SU-DHL-6 (cell line): Measurements from ENCODE around the gene FBN3.

Experiments
- H2AFZ ChIP-seq: fragments of 200-600 bp; sonication (generic); 2 replicates; pipeline ENCODE4 v1.6.1; 2014; ENCODE audit warnings: low read depth, mild to moderate bottlenecking, moderate library complexity, mixed read lengths, antibody characterized with exemption, low read length; ENCODE audit not compliant: severe bottlenecking
- H3F3A ChIP-seq: fragments of 200-600 bp; shearing (Covaris generic); 2 replicates; pipeline ENCODE4 v1.6.0; 2016; ENCODE audit warnings: antibody characterized with exemption, mild to moderate bottlenecking; ENCODE audit not compliant: insufficient read depth
- H3K27ac ChIP-seq: fragments of 200-600 bp; sonication (generic); 2 replicates; pipeline ENCODE4 v1.5.1; 2016; ENCODE audit warnings: low read depth, mild to moderate bottlenecking, low read length, moderate library complexity, mixed read lengths
- H3K27me3 ChIP-seq: fragments of 200-600 bp; sonication (generic), shearing (Covaris generic); 2 replicates; pipeline ENCODE4 v1.6.0; 2014; ENCODE audit warnings: mild to moderate bottlenecking, low read length
- H3K36me3 ChIP-seq: fragments of 200-600 bp; sonication (generic); 2 replicates; pipeline ENCODE4 v1.6.1; 2014; ENCODE audit warnings: mild to moderate bottlenecking, low read length, mixed read lengths
- H3K4me2 ChIP-seq: fragments of 300-600, 200-600 bp; shearing (Covaris generic), sonication (generic); 2 replicates; pipeline ENCODE4 v1.6.0; 2014; ENCODE audit warnings: low read length, low read depth, mild to moderate bottlenecking; ENCODE audit not compliant: poor library complexity, severe bottlenecking
- H3K4me3 ChIP-seq: fragments of 200-600 bp; sonication (generic); 2 replicates; pipeline ENCODE4 v1.5.1; 2014; ENCODE audit warnings: antibody characterized with exemption, low read length, mild to moderate bottlenecking, mixed read lengths; ENCODE audit not compliant: insufficient read depth, poor library complexity, severe bottlenecking
- H3K79me2 ChIP-seq: fragments of 200-600 bp; sonication (generic); 2 replicates; pipeline ENCODE4 v1.6.1; 2014; ENCODE audit warnings: mild to moderate bottlenecking, low read length, moderate library complexity; ENCODE audit not compliant: insufficient read depth
- H3K9ac ChIP-seq: fragments of 200-600 bp; sonication (generic); 2 replicates; pipeline ENCODE4 v1.7.0; 2014; ENCODE audit warnings: mild to moderate bottlenecking, low read length
- H3K9me2 ChIP-seq: fragments of 200-600 bp; sonication (generic); replicated peaks from 2 replicates; pipeline ENCODE4 v1.6.1; 2014; ENCODE audit warnings: low read length; ENCODE audit not compliant: insufficient read depth
- H3K9me3 ChIP-seq: fragments of 200-600 bp; sonication (generic); 2 replicates; pipeline ENCODE4 v1.6.1; 2014; ENCODE audit warnings: low read length, mixed read lengths; ENCODE audit not compliant: insufficient read depth
- H4K20me1 ChIP-seq: fragments of 200-600 bp; sonication (generic); 2 replicates; pipeline ENCODE4 v1.6.1; 2014; ENCODE audit warnings: low read depth, mild to moderate bottlenecking, antibody characterized with exemption, low read length, moderate library complexity, mixed read lengths
- CTCF ChIP-seq: fragments of 200-600 bp; sonication (generic); IDR thresholded peaks from one replicate; pipeline ENCODE4 v1.5.1; 2017; ENCODE audit warnings: antibody characterized with exemption, mild to moderate bottlenecking, low read length, moderate library complexity; ENCODE audit not compliant: insufficient read depth, poor library complexity, severe bottlenecking
- EZH2phosphoT487 ChIP-seq: fragments of 200-600 bp; sonication (generic), shearing (Covaris generic); conservative IDR thresholded peaks from 2 replicates; pipeline ENCODE4 v1.6.1; 2018; ENCODE audit warnings: mild to moderate bottlenecking, antibody characterized with exemption, low read length, moderate library complexity, mixed read lengths

Gene FBN3

GRCh38 chr19:8089664-8090601 is 59.5 kb downstream of the FBN3 start:
- H3K4me2 ChIP-seq, result no peak overlapping the region
- no peak overlapping the region for H3K4me3 ChIP-seq
- no peaks in the 10 kb centered on the region for H3K27me3 ChIP-seq
- H2AFZ ChIP-seq, result no peak overlapping the region
- no peak overlapping the region for H3K9ac ChIP-seq
- H3K9me2 ChIP-seq, result no peaks in the 10 kb centered on the region
- H3F3A ChIP-seq, result no peaks in the 10 kb centered on the region
- no peaks in the 10 kb centered on the region for H4K20me1 ChIP-seq
- H3K27ac ChIP-seq, result no peak overlapping the region
- 0 out of 2 replicates have a peak, but pooled peaks cover 6% of the 10 kb centered on the region for H3K9me3 ChIP-seq
- TF ChIP-seq CTCF (no peak), EZH2phosphoT487 (no peak)
- H3K36me3 ChIP-seq, result no peaks in the 10 kb centered on the region
- H3K79me2 ChIP-seq, result no peaks in the 10 kb centered on the region

- Histone ChIP-seq H2AFZ (no peak overlapping the region), H3K9ac (no peak overlapping the region), H3K27me3 (no peaks in the 10 kb centered on the region), H3K27ac (no peak overlapping the region), H3F3A (no peaks in the 10 kb centered on the region), H3K79me2 (no peaks in the 10 kb centered on the region), H3K9me2 (no peaks in the 10 kb centered on the region), H3K36me3 (no peaks in the 10 kb centered on the region), H3K9me3 (0 out of 2 replicates have a peak, but pooled peaks cover 6% of the 10 kb centered on the region), H3K4me3 (no peak overlapping the region), H4K20me1 (no peaks in the 10 kb centered on the region), H3K4me2 (no peak overlapping the region)
- TF ChIP-seq EZH2phosphoT487, result no peak
- TF ChIP-seq CTCF, result no peak
These were observed 60.4 kb downstream of the FBN3 start for GRCh38 chr19:8088752-8089663.

GRCh38 chr19:8087876-8088275 is 61.5 kb downstream of the FBN3 start:
- H3K79me2 ChIP-seq, result no peaks in the 10 kb centered on the region
- H3K9ac ChIP-seq, result no peak overlapping the region
- H3K27me3 ChIP-seq, result no peaks in the 10 kb centered on the region
- H3K27ac ChIP-seq, result no peak overlapping the region
- H3K4me2 ChIP-seq, result no peak overlapping the region
- no peaks in the 10 kb centered on the region for H4K20me1 ChIP-seq
- H3K4me3 ChIP-seq, result no peak overlapping the region
- H3K36me3 ChIP-seq, result no peaks in the 10 kb centered on the region
- H3F3A ChIP-seq, result no peaks in the 10 kb centered on the region
- no peaks in the 10 kb centered on the region for H3K9me2 ChIP-seq
- H2AFZ ChIP-seq, result no peak overlapping the region
- TF ChIP-seq CTCF, result no peak
- TF ChIP-seq EZH2phosphoT487, result no peak
- 0 out of 2 replicates have a peak, but pooled peaks cover 6% of the 10 kb centered on the region for H3K9me3 ChIP-seq
